H1 (cell line): Measurements from ENCODE around the gene HSD17B8. TPM values are rescaled to one million over a fixed set of nuclear protein-coding genes. Genes with fewer than 3 reads are reported as not detected.

Experiments used
- CTCF ChIA-PET: fragments of 300-600 bp; sonication (Branson Sonifier 250); formaldehyde crosslinking; loops from one replicate; lab custom pipeline; 2021; ENCODE audit not compliant: partially characterized antibody; lab: Charles Lee
- POLR2A ChIA-PET: fragments of 300-600 bp; sonication (Branson Sonifier 250); formaldehyde crosslinking; loops from one replicate; lab custom pipeline; 2021; ENCODE audit warnings: inconsistent platforms; ENCODE audit not compliant: partially characterized antibody; lab: Charles Lee
- DNase-seq, 2 experiments: peaks; one replicate each; pipeline versions ENCODE4 v3.0.0 to v3.0.0-alpha.2; 2010 to 2022; ENCODE audit warnings: low spot score in 2 of 2, low read depth in 1 of 2, mixed read lengths in 1 of 2
- FAIRE-seq: peaks from 2 replicates; lab custom pipeline; 2011; peaks lifted over from hg19 to GRCh38; lab: Jason Lieb, UNC
- H2AFZ ChIP-seq: 2 replicates; pipeline ENCODE4 v1.8.1; 2012; ENCODE audit warnings: low read length, inconsistent platforms
- H2AK5ac ChIP-seq: 2 replicates; pipeline ENCODE4 v1.6.1; 2013; ENCODE audit warnings: low read depth, low read length
- H2BK120ac ChIP-seq: replicated peaks from 2 replicates; pipeline ENCODE3; 2013; ENCODE audit warnings: low read depth, low read length, inconsistent platforms
- H2BK12ac ChIP-seq: 2 replicates; pipeline ENCODE4 v1.6.1; 2013; ENCODE audit warnings: low read depth, low read length
- H2BK15ac ChIP-seq: 2 replicates; pipeline ENCODE4 v1.6.1; 2013; ENCODE audit warnings: low read length
- H2BK20ac ChIP-seq: 2 replicates; pipeline ENCODE4 v1.6.1; 2013; ENCODE audit warnings: low read length
- H2BK5ac ChIP-seq: 2 replicates; pipeline ENCODE4 v1.6.1; 2013; ENCODE audit warnings: low read depth, low read length
- H3K14ac ChIP-seq: 2 replicates; pipeline ENCODE4 v1.6.1; 2013; ENCODE audit warnings: inconsistent platforms; ENCODE audit not compliant: insufficient read length
- H3K18ac ChIP-seq: 2 replicates; pipeline ENCODE4 v1.6.1; 2013; ENCODE audit warnings: low read length; ENCODE audit errors: extremely low read depth
- H3K23ac ChIP-seq: 2 replicates; pipeline ENCODE4 v1.6.1; 2013; ENCODE audit warnings: inconsistent platforms; ENCODE audit not compliant: insufficient read length
- H3K23me2 ChIP-seq: 2 replicates; pipeline ENCODE4 v1.6.1; 2013; ENCODE audit warnings: low read depth, low read length
- H3K27ac ChIP-seq: 2 replicates; pipeline ENCODE4 v1.6.1; 2011; ENCODE audit warnings: low read depth, low read length, inconsistent platforms
- H3K27me3 ChIP-seq, 4 experiments: replicated peaks in 1 of 4; 1 replicate in 1 of 4; 2 replicates in 3 of 4; pipeline versions ENCODE4 v1.6.1 to v1.8.1; 2011 to 2013; ENCODE audit warnings: low read length in 3 of 4, mild to moderate bottlenecking in 3 of 4, inconsistent platforms in 2 of 4, mixed read lengths in 2 of 4, moderate library complexity in 1 of 4; ENCODE audit not compliant: control insufficient read depth in 3 of 4, insufficient read depth in 3 of 4; ENCODE audit errors: extremely low read depth in 1 of 4
- H3K36me3 ChIP-seq, 4 experiments: 2 replicates each; pipeline versions ENCODE4 v1.6.1 to v1.8.1; 2011 to 2013; ENCODE audit warnings: mild to moderate bottlenecking in 4 of 4, low read length in 3 of 4, moderate library complexity in 2 of 4, control low read depth in 1 of 4, inconsistent platforms in 1 of 4; ENCODE audit not compliant: insufficient read depth in 4 of 4, control insufficient read depth in 2 of 4
- H3K4ac ChIP-seq: replicated peaks from 2 replicates; pipeline ENCODE3; 2013; ENCODE audit warnings: low read length, low read depth, mixed read lengths, inconsistent platforms; ENCODE audit not compliant: insufficient read length
- H3K4me1 ChIP-seq, 4 experiments: replicated peaks in 1 of 4; 1 replicate in 1 of 4; 2 replicates in 3 of 4; pipeline versions ENCODE4 v1.6.1 to v1.8.1; 2011 to 2013; ENCODE audit warnings: low read length in 3 of 4, inconsistent platforms in 2 of 4, mixed read lengths in 1 of 4; ENCODE audit not compliant: insufficient read depth in 4 of 4, control insufficient read depth in 3 of 4
- H3K4me2 ChIP-seq, 2 experiments: 2 replicates each; pipeline versions ENCODE4 v1.6.1 to v1.8.1; 2011 to 2013; ENCODE audit warnings: low read depth in 2 of 2, low read length in 2 of 2, control low read depth in 1 of 2, inconsistent platforms in 1 of 2, mild to moderate bottlenecking in 1 of 2; ENCODE audit not compliant: insufficient read depth in 1 of 2
- H3K4me3 ChIP-seq, 4 experiments: fragments of 200-600, 300-600 bp in 1 of 4; sonication (generic), shearing (Covaris generic), sonication (Bioruptor Twin) in 1 of 4; 2 replicates each; pipeline versions ENCODE4 v1.5.1 to v1.8.1; 2011 to 2016; ENCODE audit warnings: low read length in 4 of 4, low read depth in 3 of 4, control low read depth in 2 of 4, inconsistent platforms in 2 of 4, mild to moderate bottlenecking in 2 of 4, mixed read lengths in 1 of 4, moderate library complexity in 1 of 4; ENCODE audit not compliant: insufficient read depth in 2 of 4; ENCODE audit errors: extremely low read depth in 1 of 4
- H3K56ac ChIP-seq: replicated peaks from 2 replicates; pipeline ENCODE3; 2013; ENCODE audit warnings: low read depth, mild to moderate bottlenecking, mixed read lengths, low read length, inconsistent platforms; ENCODE audit not compliant: insufficient read length
- H3K79me1 ChIP-seq: 2 replicates; pipeline ENCODE4 v1.6.1; 2013; ENCODE audit warnings: low read depth, low read length, control low read depth
- H3K79me2 ChIP-seq, 2 experiments: 2 replicates each; pipeline versions ENCODE4 v1.6.1 to v1.8.1; 2012 to 2013; ENCODE audit warnings: low read length in 2 of 2, mild to moderate bottlenecking in 2 of 2, inconsistent platforms in 1 of 2; ENCODE audit not compliant: insufficient read depth in 2 of 2, control insufficient read depth in 1 of 2
- H3K9ac ChIP-seq, 4 experiments: replicated peaks in 1 of 4; 1 replicate in 1 of 4; 2 replicates in 3 of 4; pipeline versions ENCODE4 v1.6.1 to v1.8.1; 2011 to 2013; ENCODE audit warnings: low read depth in 3 of 4, low read length in 3 of 4, control low read depth in 2 of 4, mild to moderate bottlenecking in 2 of 4, moderate library complexity in 2 of 4, inconsistent platforms in 1 of 4; ENCODE audit errors: extremely low read depth in 1 of 4
- H3K9me3 ChIP-seq, 2 experiments: 2 replicates each; pipeline versions ENCODE4 v1.6.1 to v1.8.1; 2012 to 2013; ENCODE audit warnings: mild to moderate bottlenecking in 2 of 2, moderate library complexity in 2 of 2, control low read depth in 1 of 2, inconsistent platforms in 1 of 2, low read depth in 1 of 2, low read length in 1 of 2, mixed read lengths in 1 of 2; ENCODE audit not compliant: insufficient read depth in 2 of 2
- H4K20me1 ChIP-seq, 2 experiments: replicated peaks in 1 of 2; 2 replicates each; pipeline versions ENCODE3 to v1.8.1; 2011 to 2013; ENCODE audit warnings: inconsistent platforms in 2 of 2, low read length in 2 of 2, mild to moderate bottlenecking in 1 of 2; ENCODE audit not compliant: insufficient read depth in 2 of 2, control insufficient read depth in 1 of 2
- H4K5ac ChIP-seq: 2 replicates; pipeline ENCODE4 v1.6.1; 2013; ENCODE audit warnings: low read length, low read depth, mixed read lengths, inconsistent platforms; ENCODE audit not compliant: insufficient read length
- H4K8ac ChIP-seq: 2 replicates; pipeline ENCODE4 v1.8.0; 2013; ENCODE audit warnings: mild to moderate bottlenecking, moderate library complexity, low read length, inconsistent platforms; ENCODE audit not compliant: insufficient read depth; ENCODE audit errors: extremely low read depth
- H4K91ac ChIP-seq: replicated peaks from 2 replicates; pipeline ENCODE3; 2013; ENCODE audit warnings: low read length, mixed read lengths, inconsistent platforms; ENCODE audit not compliant: insufficient read length
- CHD2 ChIP-seq: IDR thresholded peaks from 2 replicates; pipeline ENCODE4 v1.6.1; 2012; ENCODE audit warnings: low read length, improper control_type of control experiment
- FOSL1 ChIP-seq: IDR thresholded peaks from 2 replicates; pipeline ENCODE4 v1.6.1; 2011; ENCODE audit warnings: mild to moderate bottlenecking, low read depth, low read length, moderate library complexity; ENCODE audit not compliant: insufficient read depth
- GABPA ChIP-seq: IDR thresholded peaks from 2 replicates; pipeline ENCODE4 v1.6.1; 2011; ENCODE audit warnings: mild to moderate bottlenecking, low read length, moderate library complexity, borderline replicate concordance; ENCODE audit not compliant: insufficient read depth
- HDAC6 ChIP-seq: IDR thresholded peaks from one replicate; pipeline ENCODE4 v1.7.1; 2012; ENCODE audit warnings: low read depth, mild to moderate bottlenecking, inconsistent platforms, low read length, moderate library complexity
- KDM4A ChIP-seq: IDR thresholded peaks from one replicate; pipeline ENCODE4 v1.7.1; 2012; ENCODE audit warnings: low read depth, mild to moderate bottlenecking, moderate library complexity, low read length, inconsistent platforms; ENCODE audit not compliant: severe bottlenecking
- RXRA ChIP-seq: IDR thresholded peaks from 2 replicates; pipeline ENCODE4 v1.6.1; 2011; ENCODE audit warnings: low read depth, mild to moderate bottlenecking, low read length, moderate library complexity; ENCODE audit not compliant: insufficient read depth
- TAF1 ChIP-seq: IDR thresholded peaks from 2 replicates; pipeline ENCODE4 v1.6.1; 2011; ENCODE audit warnings: mild to moderate bottlenecking, low read depth, low read length
- TBP ChIP-seq: IDR thresholded peaks from 2 replicates; pipeline ENCODE4 v1.6.1; 2011; ENCODE audit warnings: low read depth, low read length, improper control_type of control experiment
- WGBS, 2 experiments: shearing (Covaris generic) in 1 of 2; methylation state at CpG; one replicate each; pipeline versions ENCODE4 v1.1.6 to v1.1.7; 2013 to 2015; ENCODE audit warnings: low lambda C conversion rate in 2 of 2, mixed read lengths in 2 of 2, inconsistent platforms in 1 of 2, low coverage in 1 of 2, missing lambda C conversion rate in 1 of 2; ENCODE audit not compliant: insufficient replicate concordance in 2 of 2, insufficient coverage in 1 of 2, insufficient read length in 1 of 2; ENCODE audit errors: extremely low coverage in 1 of 2, missing lambda C conversion rate in 1 of 2; 5-methylcytosine and 5-hydroxymethylcytosine counted together
- polyA plus RNA-seq, 7 experiments: library from polyadenylated mRNA; depleted of rRNA in 3 of 7; stranded (reverse) in 5 of 7; unstranded in 2 of 7; fragments of >200 nt in 5 of 7; fragments of 200-250 nt in 2 of 7; gene quantifications; 1 replicate in 5 of 7; 2 replicates in 1 of 7; 4 replicates in 1 of 7; pipeline versions ENCODE4 v1.2.1 to v1.2.3, GENCODE V29; 2011 to 2013; ENCODE audit warnings: missing spikeins in 2 of 7, mixed read lengths in 2 of 7
- total RNA-seq: library from RNA; stranded (reverse); fragmentation: NEBNext Ultra II Directional; extraction: Animal tissue kit (Norgen Biotek cat#: 25700); gene quantifications from 2 replicates; pipeline ENCODE4 v1.2.1, GENCODE V29; 2021
- TF ChIP-seq, protein P1 (sequence below): IDR thresholded peaks from 2 replicates; pipeline ENCODE4 v1.6.1; 2012; ENCODE audit warnings: low read length, inconsistent platforms
- TF ChIP-seq, protein P2 (sequence below), 3 experiments: IDR thresholded peaks; 1 replicate in 2 of 3; 2 replicates in 1 of 3; pipeline versions ENCODE4 v1.5.1 to v1.6.1; 2011; ENCODE audit warnings: low read length in 3 of 3, mild to moderate bottlenecking in 3 of 3, inconsistent platforms in 2 of 3, low read depth in 1 of 3, moderate library complexity in 1 of 3; ENCODE audit not compliant: insufficient read depth in 1 of 3; ENCODE audit errors: control extremely low read depth in 1 of 3

Gene HSD17B8
- total and polyA plus RNA-seq, 2 of the 8 experiments (the other 6 are each of a cell fraction or from before 2014, with no cell fraction given): 3.3 to 17.1 TPM

- H2BK120ac ChIP-seq: no peak overlapping the region
- H3K4ac ChIP-seq: peak overlapping the region; percentile 51
- H3K9me3 ChIP-seq: no peaks in the 10 kb centered on the region
- H4K5ac ChIP-seq: no peak overlapping the region
- H3K23ac ChIP-seq: no peak overlapping the region
- H2BK12ac ChIP-seq: no peak overlapping the region
- WGBS, 2 experiments: 96% methylated on average over 5 of the region's 7 CpGs; no CpG with 5 or more reads in 1 of the 2 experiments
- DNase-seq: no peak
- H4K20me1 ChIP-seq: no peaks in the 10 kb centered on the region
- no peak overlapping the region for H2AFZ ChIP-seq
- no peak overlapping the region for H2AK5ac ChIP-seq
- no peak overlapping the region for H4K8ac ChIP-seq
- H3K14ac ChIP-seq: no peak overlapping the region
- H3K4me2 ChIP-seq: no peak overlapping the region
- peaks cover 0 to 4% (median 1%) of the 10 kb centered on the region in 4 experiments; a peak in 5 of 7 replicates for H3K4me1 ChIP-seq
- ChIA-PET POLR2A (no interaction called here), CTCF (interaction anchor here (2.4 kb wide), 1 partner anchor 19 kb away, joined by 6 read pairs; no protein-coding TSS in a partner anchor)
- no peak overlapping the region for H3K18ac ChIP-seq
- H2BK5ac ChIP-seq: no peak overlapping the region
- no peak overlapping the region for H3K4me3 ChIP-seq
- FAIRE-seq: no peak
- no peaks in the 10 kb centered on the region for H3K79me2 ChIP-seq
- H3K27me3 ChIP-seq: peaks cover 0 to 7% (median 2%) of the 10 kb centered on the region in 4 experiments; a peak in 4 of 7 replicates
- H3K56ac ChIP-seq: no peak overlapping the region
- no peak overlapping the region for H4K91ac ChIP-seq
- no peak overlapping the region for H3K9ac ChIP-seq
- H3K27ac ChIP-seq: no peak overlapping the region
- H2BK20ac ChIP-seq: no peak overlapping the region
- no peaks in the 10 kb centered on the region for H3K79me1 ChIP-seq
- no peaks in the 10 kb centered on the region for H3K36me3 ChIP-seq
- H2BK15ac ChIP-seq: no peak overlapping the region
- H3K23me2 ChIP-seq: peaks cover 4% of the 10 kb centered on the region; the same call in 1 of the 2 replicates
- TF ChIP-seq TBP: no peak
- no peak for TF ChIP-seq KDM4A
- TF ChIP-seq, protein P1, sequence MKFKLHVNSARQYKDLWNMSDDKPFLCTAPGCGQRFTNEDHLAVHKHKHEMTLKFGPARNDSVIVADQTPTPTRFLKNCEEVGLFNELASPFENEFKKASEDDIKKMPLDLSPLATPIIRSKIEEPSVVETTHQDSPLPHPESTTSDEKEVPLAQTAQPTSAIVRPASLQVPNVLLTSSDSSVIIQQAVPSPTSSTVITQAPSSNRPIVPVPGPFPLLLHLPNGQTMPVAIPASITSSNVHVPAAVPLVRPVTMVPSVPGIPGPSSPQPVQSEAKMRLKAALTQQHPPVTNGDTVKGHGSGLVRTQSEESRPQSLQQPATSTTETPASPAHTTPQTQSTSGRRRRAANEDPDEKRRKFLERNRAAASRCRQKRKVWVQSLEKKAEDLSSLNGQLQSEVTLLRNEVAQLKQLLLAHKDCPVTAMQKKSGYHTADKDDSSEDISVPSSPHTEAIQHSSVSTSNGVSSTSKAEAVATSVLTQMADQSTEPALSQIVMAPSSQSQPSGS: no peak
- no peak for TF ChIP-seq FOSL1
- no peak for TF ChIP-seq GABPA
- TF ChIP-seq, protein P2, sequence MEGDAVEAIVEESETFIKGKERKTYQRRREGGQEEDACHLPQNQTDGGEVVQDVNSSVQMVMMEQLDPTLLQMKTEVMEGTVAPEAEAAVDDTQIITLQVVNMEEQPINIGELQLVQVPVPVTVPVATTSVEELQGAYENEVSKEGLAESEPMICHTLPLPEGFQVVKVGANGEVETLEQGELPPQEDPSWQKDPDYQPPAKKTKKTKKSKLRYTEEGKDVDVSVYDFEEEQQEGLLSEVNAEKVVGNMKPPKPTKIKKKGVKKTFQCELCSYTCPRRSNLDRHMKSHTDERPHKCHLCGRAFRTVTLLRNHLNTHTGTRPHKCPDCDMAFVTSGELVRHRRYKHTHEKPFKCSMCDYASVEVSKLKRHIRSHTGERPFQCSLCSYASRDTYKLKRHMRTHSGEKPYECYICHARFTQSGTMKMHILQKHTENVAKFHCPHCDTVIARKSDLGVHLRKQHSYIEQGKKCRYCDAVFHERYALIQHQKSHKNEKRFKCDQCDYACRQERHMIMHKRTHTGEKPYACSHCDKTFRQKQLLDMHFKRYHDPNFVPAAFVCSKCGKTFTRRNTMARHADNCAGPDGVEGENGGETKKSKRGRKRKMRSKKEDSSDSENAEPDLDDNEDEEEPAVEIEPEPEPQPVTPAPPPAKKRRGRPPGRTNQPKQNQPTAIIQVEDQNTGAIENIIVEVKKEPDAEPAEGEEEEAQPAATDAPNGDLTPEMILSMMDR (IDR thresholded peaks at IDR 0.05; ENCODE audit: control extremely low read depth in 1 of 3, insufficient read depth in 1 of 3, low read depth in 1 of 3, low read length in 3 of 3): no peak
- TF ChIP-seq HDAC6: no peak
- TF ChIP-seq CHD2: no peak
- no peak for TF ChIP-seq TAF1
- TF ChIP-seq RXRA: no peak
Observed at GRCh38 chr6:33166811-33167210, 37.6 kb upstream of the HSD17B8 start.
